Upper lobe of left lung (tissue), 6 donors: ENCODE measurements around the gene SMURF2. TPM values are rescaled to one million over a fixed set of nuclear protein-coding genes. Genes with fewer than 3 reads are reported as not detected.
A peak's percentile ranks its signal among the peaks of the same experiment; 100 is the strongest.

ENCODE experiments used
- ATAC-seq, 2 donors: fragments of 200-7000 bp; cut with Tn5 transposase; one replicate each; pipeline ENCODE4 v1.9.1; 2022; ENCODE audit warnings: mild to moderate bottlenecking in 2 of 2, moderate library complexity in 2 of 2; ENCODE audit not compliant: low FRiP score in 2 of 2
- DNase-seq, 2 donors: peaks; one replicate each; pipeline ENCODE4 v3.0.0-alpha.2; 2019 to 2020
- H3K27ac ChIP-seq, 4 donors: fragments of 200-600 bp; sonication (generic); one replicate each; pipeline ENCODE4 v1.5.1; 2016 to 2019
- H3K27me3 ChIP-seq, 4 donors: fragments of 200-600 bp; sonication (generic); one replicate each; pipeline ENCODE4 v1.5.1; 2017 to 2019
- H3K36me3 ChIP-seq, 4 donors: fragments of 200-600 bp; sonication (generic); one replicate each; pipeline ENCODE4 v1.5.1; 2016 to 2019
- H3K4me1 ChIP-seq, 4 donors: fragments of 200-600 bp; sonication (generic); one replicate each; pipeline ENCODE4 v1.5.1; 2018 to 2019
- H3K4me3 ChIP-seq, 4 donors: fragments of 200-600 bp; sonication (generic); one replicate each; pipeline ENCODE4 v1.5.1; 2017 to 2019; ENCODE audit warnings: mild to moderate bottlenecking in 2 of 4, moderate library complexity in 1 of 4
- H3K9me3 ChIP-seq, 4 donors: fragments of 200-600 bp; sonication (generic); one replicate each; pipeline ENCODE4 v1.5.1; 2018 to 2019
- CTCF ChIP-seq, 6 experiments: fragments of 450-650 bp in 4 of 6; fragments of 200-600 bp in 2 of 6; sonication (generic) in 2 of 6; IDR thresholded peaks; one replicate each; pipeline ENCODE4 v1.5.1; 2016 to 2019; ENCODE audit warnings: antibody characterized with exemption in 6 of 6
- EP300 ChIP-seq, 4 donors: sonication (generic); formaldehyde crosslinking; IDR thresholded peaks; one replicate each; pipeline ENCODE4 v1.5.1; 2017; ENCODE audit warnings: antibody characterized with exemption in 4 of 4, control low read depth in 2 of 4
- POLR2A ChIP-seq, 4 donors: fragments of 450-650 bp; IDR thresholded peaks; one replicate each; pipeline ENCODE4 v1.5.1; 2016 to 2017; ENCODE audit warnings: antibody characterized with exemption in 4 of 4, mild to moderate bottlenecking in 2 of 4
- POLR2AphosphoS5 ChIP-seq, 2 donors: sonication (generic); formaldehyde crosslinking; IDR thresholded peaks; one replicate each; pipeline ENCODE4 v1.5.1; 2017; ENCODE audit warnings: antibody characterized with exemption in 2 of 2
- WGBS, 2 donors: methylation state at CpG; one replicate each; pipeline ENCODE4 v1.1.5; 2017 to 2018; 5-methylcytosine and 5-hydroxymethylcytosine counted together
- total RNA-seq, 6 donors: library from RNA; depleted of rRNA in 4 of 6; stranded (reverse); fragments of >200 nt in 4 of 6; gene quantifications; one replicate each; pipeline versions ENCODE4 v1.1.0 to v1.2.1, GENCODE V29; 2016 to 2021
- donor health status: DM: no; HTN: no; CAD: no; lungs with moderate emphysema.
- donor health status: DM: no; HTN: yes; CAD: no; lungs with severe emphysema.

The SMURF2 gene
- total RNA-seq: 10 to 100 TPM; 24.1 to 58.2 (median 34.9) TPM

GRCh38 chr17:64661976-64662773, at the start of gene SMURF2:
Gene SMURF2, minus strand, starts transcription at chr17:64662307. Its CDS starts 427 bp downstream, at chr17:64661880.
- peak; percentile 88 to 95 for DNase-seq
- TF ChIP-seq EP300 (IDR thresholded peaks at IDR 0.05): no peak
- TF ChIP-seq POLR2AphosphoS5 (IDR thresholded peaks at IDR 0.05): peak; percentile 78 to 92
- peak; percentile 12 to 99 (median 95) for TF ChIP-seq POLR2A (IDR thresholded peaks at IDR 0.05)
- TF ChIP-seq CTCF (IDR thresholded peaks at IDR 0.05): peak in 4 of 6 experiments; percentile 15 to 38 (median 26)
- H3K27ac ChIP-seq: peak within 1 kb of the TSS; percentile 93 to 100 (median 96)

GRCh38 chr17:64709481-64709880, 47.4 kb upstream of the SMURF2 start:
- ATAC-seq (no peak), DNase-seq (no peak)
- H3K36me3 ChIP-seq: no peaks in the 10 kb centered on the region
- H3K4me1 ChIP-seq: peaks cover 52 to 75% (median 56%) of the 10 kb centered on the region in 4 donors
- no peaks in the 10 kb centered on the region for H3K27me3 ChIP-seq
- TF ChIP-seq CTCF (IDR thresholded peaks at IDR 0.05): no peak
- H3K9me3 ChIP-seq: no peaks in the 10 kb centered on the region
- WGBS, 2 donors: 37 to 53% methylated on average over 2 to 4 of the region's 4 CpGs
- peak overlapping the region; percentile 67 to 89 (median 76) for H3K27ac ChIP-seq
- no peak overlapping the region for H3K4me3 ChIP-seq

More at GRCh38 chr17:64661976-64662773, at the start of gene SMURF2:
- Histone ChIP-seq H3K9me3 (no peaks in the 10 kb centered on the region), H3K36me3 (no peaks in the 10 kb centered on the region), H3K4me1 (peaks cover 22 to 37% (median 30%) of the 10 kb centered on the region in 4 donors), H3K4me3 (peak within 1 kb of the TSS; percentile 50 to 84 (median 78)), H3K27me3 (no peaks in the 10 kb centered on the region)
- ATAC-seq: peak; percentile 91 to 97
- 0 to 2% methylated on average over 11 to 48 of the region's 95 CpGs for WGBS, 2 donors

- TF ChIP-seq CTCF (IDR thresholded peaks at IDR 0.05): no peak
- peak in 3 of 4 donors; percentile 19 to 90 (median 86) for TF ChIP-seq EP300 (IDR thresholded peaks at IDR 0.05)
- TF ChIP-seq POLR2AphosphoS5 (IDR thresholded peaks at IDR 0.05): peak; percentile 89 to 95
- TF ChIP-seq POLR2A (IDR thresholded peaks at IDR 0.05): peak in 1 of 4 donors; percentile 21
- peak in 1 of 2 donors; percentile 93 for DNase-seq
- Histone ChIP-seq H3K4me3 (no peak overlapping the region), H3K4me1 (peaks cover 40 to 53% (median 44%) of the 10 kb centered on the region in 4 donors), H3K36me3 (no peaks in the 10 kb centered on the region), H3K27me3 (no peaks in the 10 kb centered on the region), H3K27ac (peak overlapping the region; percentile 74 to 89 (median 77)), H3K9me3 (no peaks in the 10 kb centered on the region)
- 9 to 11% methylated on average over 7 to 10 of the region's 10 CpGs for WGBS, 2 donors
- peak; percentile 90 to 96 for ATAC-seq
Observed at GRCh38 chr17:64707050-64707591, 45.0 kb upstream of the SMURF2 start.

GRCh38 chr17:64706224-64707049, 44.3 kb upstream of the SMURF2 start:
- no peak for DNase-seq
- no peaks in the 10 kb centered on the region for H3K36me3 ChIP-seq
- TF ChIP-seq CTCF (IDR thresholded peaks at IDR 0.05) (no peak), EP300 (IDR thresholded peaks at IDR 0.05) (peak in 1 of 4 donors; percentile 75), POLR2AphosphoS5 (IDR thresholded peaks at IDR 0.05) (no peak), POLR2A (IDR thresholded peaks at IDR 0.05) (no peak)
- H3K27ac ChIP-seq: peak overlapping the region; percentile 74 to 89 (median 76)
- no peak overlapping the region for H3K4me3 ChIP-seq
- ATAC-seq: peak; percentile 11 to 69
- no peaks in the 10 kb centered on the region for H3K9me3 ChIP-seq
- H3K4me1 ChIP-seq: peaks cover 37 to 49% (median 44%) of the 10 kb centered on the region in 4 donors
- WGBS, 2 donors: 34 to 45% methylated on average over 8 of the region's 8 CpGs
- H3K27me3 ChIP-seq: no peaks in the 10 kb centered on the region
